ENCODE measurements around the gene PARD6G. TPM values are rescaled to one million over a fixed set of nuclear protein-coding genes. Genes with fewer than 3 reads are reported as not detected.
"Not testable (repeated sequence)": the region's sequence is repeated elsewhere in the genome, so short reads cannot be mapped to it uniquely, and the experiment has no call there.

The PARD6G gene
- total RNA-seq, 1 experiment from 2014 or later = 0.15 TPM

GRCh38 chr18:80258640-80259039 lies 11.3 kb upstream of the PARD6G start:
- no peaks in the 10 kb centered on the region for H3K27me3 ChIP-seq (ENCODE audit: insufficient read depth, low read depth)
- H3K4me1 ChIP-seq (replicated peaks; ENCODE audit: insufficient read depth) = no peaks in the 10 kb centered on the region

GRCh38 chr18:80257579-80258543 lies 10.5 kb upstream of the PARD6G start:
- CTCF ChIA-PET; H3K36me3 ChIP-seq (ENCODE audit: low read depth); H4K20me1 ChIP-seq (ENCODE audit: insufficient read depth); H3F3A ChIP-seq (ENCODE audit: insufficient read depth, low read depth); H3K4me2 ChIP-seq; H2AFZ ChIP-seq; H3K4me3 ChIP-seq; POLR2A ChIA-PET (ENCODE audit: unreplicated experiment); H3K27ac ChIP-seq; H3K9me2 ChIP-seq (ENCODE audit: insufficient read depth); BruUV-seq (replicated peaks); H3K4me1 ChIP-seq (replicated peaks; ENCODE audit: insufficient read depth); H3K79me2 ChIP-seq (ENCODE audit: low read depth); H3K9me3 ChIP-seq (ENCODE audit: insufficient read depth, low read depth); intact Hi-C loops (cut with micrococcal nuclease; ENCODE audit: unreplicated experiment); H3K27me3 ChIP-seq (ENCODE audit: insufficient read depth, low read depth): not testable (repeated sequence)
- peak; percentile 34 to 50 for DNase-seq
- peak; percentile 82 for TF ChIP-seq CTCF (conservative IDR thresholded peaks at IDR 0.05)

More at GRCh38 chr18:80258640-80259039, 11.3 kb upstream of the PARD6G start:
- BruUV-seq (replicated peaks) = no TSS peak
- H3K9me2 ChIP-seq (ENCODE audit: insufficient read depth) = no peaks in the 10 kb centered on the region
- intact Hi-C loops (cut with micrococcal nuclease; ENCODE audit: unreplicated experiment) = no loop called here
- H3F3A ChIP-seq (ENCODE audit: insufficient read depth, low read depth) = no peaks in the 10 kb centered on the region
- POLR2A ChIA-PET (ENCODE audit: unreplicated experiment) = no interaction called here
- CTCF ChIA-PET = no interaction called here
- no peak overlapping the region for H3K4me3 ChIP-seq
- TF ChIP-seq CTCF (conservative IDR thresholded peaks at IDR 0.05) (no peak), EZH2 (IDR thresholded peaks at IDR 0.05; ENCODE audit: low read depth) (no peak)
- H3K4me2 ChIP-seq = no peak overlapping the region
- no peaks in the 10 kb centered on the region for H3K36me3 ChIP-seq (ENCODE audit: low read depth)
- H3K9me3 ChIP-seq (ENCODE audit: insufficient read depth, low read depth) = no peaks in the 10 kb centered on the region
- no peak overlapping the region for H2AFZ ChIP-seq
- H3K27ac ChIP-seq = no peak overlapping the region
- no peak for DNase-seq
- H3K79me2 ChIP-seq (ENCODE audit: low read depth) = no peaks in the 10 kb centered on the region
- H4K20me1 ChIP-seq (ENCODE audit: insufficient read depth) = no peaks in the 10 kb centered on the region

- H4K20me1 ChIP-seq (ENCODE audit: insufficient read depth) = no peaks in the 10 kb centered on the region
- no peaks in the 10 kb centered on the region for H3K79me2 ChIP-seq (ENCODE audit: low read depth)
- intact Hi-C loops (cut with micrococcal nuclease; ENCODE audit: unreplicated experiment) = no loop called here
- H3K27ac ChIP-seq = no peak overlapping the region
- no peak overlapping the region for H3K4me3 ChIP-seq
- no peaks in the 10 kb centered on the region for H3K4me1 ChIP-seq (replicated peaks; ENCODE audit: insufficient read depth)
- no peaks in the 10 kb centered on the region for H3F3A ChIP-seq (ENCODE audit: insufficient read depth, low read depth)
- H3K27me3 ChIP-seq (ENCODE audit: insufficient read depth, low read depth) = no peaks in the 10 kb centered on the region
- no peaks in the 10 kb centered on the region for H3K9me2 ChIP-seq (ENCODE audit: insufficient read depth)
- no peak for TF ChIP-seq CTCF (conservative IDR thresholded peaks at IDR 0.05)
- TF ChIP-seq EZH2 (IDR thresholded peaks at IDR 0.05; ENCODE audit: low read depth) = no peak
- no peak overlapping the region for H2AFZ ChIP-seq
- ChIA-PET POLR2A (ENCODE audit: unreplicated experiment) (no interaction called here), CTCF (no interaction called here)
- DNase-seq = no peak
- no peaks in the 10 kb centered on the region for H3K9me3 ChIP-seq (ENCODE audit: insufficient read depth, low read depth)
- no peaks in the 10 kb centered on the region for H3K36me3 ChIP-seq (ENCODE audit: low read depth)
- no peak overlapping the region for H3K4me2 ChIP-seq
- no TSS peak for BruUV-seq (replicated peaks)
These were observed 7.7 kb upstream of the PARD6G start for GRCh38 chr18:80254971-80255500.
